HG03439 (cell line): Measurements from ENCODE around the gene IER3.

Source experiments
- ATAC-seq: cut with Tn5 transposase; IDR thresholded peaks from one replicate; pipeline ENCODE4 v1.9.1; 2021; ENCODE audit warnings: mild to moderate bottlenecking, moderate library complexity; ENCODE audit not compliant: unreplicated experiment

IER3 gene, protein sequence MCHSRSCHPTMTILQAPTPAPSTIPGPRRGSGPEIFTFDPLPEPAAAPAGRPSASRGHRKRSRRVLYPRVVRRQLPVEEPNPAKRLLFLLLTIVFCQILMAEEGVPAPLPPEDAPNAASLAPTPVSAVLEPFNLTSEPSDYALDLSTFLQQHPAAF

GRCh38 chr6:30744054-30744805 is at the start of gene IER3:
TSS of gene IER3 (minus strand) at chr6:30744547. CDS start at chr6:30744518, 29 bp downstream.
- ATAC-seq: peak; percentile 29

DNA sequence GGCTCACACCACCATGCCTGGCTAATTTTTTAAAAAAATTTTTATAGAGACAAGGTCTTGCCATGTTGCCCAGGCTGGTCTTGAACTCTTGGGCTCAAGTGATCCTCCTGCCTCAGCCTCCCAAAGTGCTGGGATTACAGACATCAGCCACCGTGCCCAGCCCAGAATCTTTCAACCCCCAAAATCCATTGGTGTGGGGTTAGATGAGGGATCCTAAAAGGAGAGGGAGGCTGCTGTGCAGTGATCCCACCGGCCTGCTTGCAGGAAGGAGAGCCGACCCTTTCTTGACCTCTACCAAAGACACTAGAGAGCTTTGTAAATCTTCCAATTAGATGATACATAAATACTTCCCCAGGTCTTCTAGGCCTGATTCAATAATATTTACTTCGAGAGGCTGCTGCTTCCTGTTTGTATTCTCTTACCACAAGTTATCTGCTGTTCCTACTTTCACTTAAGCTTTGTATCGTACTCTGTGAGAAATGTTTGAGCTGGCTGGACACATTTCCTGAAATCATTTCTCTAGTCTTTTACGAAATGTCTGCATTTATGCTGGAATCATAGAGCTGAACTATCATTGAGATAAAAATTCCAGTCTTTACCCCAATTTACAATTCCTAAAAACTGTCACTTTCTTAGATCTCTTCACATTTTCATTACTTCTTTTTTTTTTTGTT is 49.3 kb upstream of the IER3 start:
- no peak for ATAC-seq

- ATAC-seq: no peak
Observed at GRCh38 chr6:30792786-30793185, 48.4 kb upstream of the IER3 start.

DNA sequence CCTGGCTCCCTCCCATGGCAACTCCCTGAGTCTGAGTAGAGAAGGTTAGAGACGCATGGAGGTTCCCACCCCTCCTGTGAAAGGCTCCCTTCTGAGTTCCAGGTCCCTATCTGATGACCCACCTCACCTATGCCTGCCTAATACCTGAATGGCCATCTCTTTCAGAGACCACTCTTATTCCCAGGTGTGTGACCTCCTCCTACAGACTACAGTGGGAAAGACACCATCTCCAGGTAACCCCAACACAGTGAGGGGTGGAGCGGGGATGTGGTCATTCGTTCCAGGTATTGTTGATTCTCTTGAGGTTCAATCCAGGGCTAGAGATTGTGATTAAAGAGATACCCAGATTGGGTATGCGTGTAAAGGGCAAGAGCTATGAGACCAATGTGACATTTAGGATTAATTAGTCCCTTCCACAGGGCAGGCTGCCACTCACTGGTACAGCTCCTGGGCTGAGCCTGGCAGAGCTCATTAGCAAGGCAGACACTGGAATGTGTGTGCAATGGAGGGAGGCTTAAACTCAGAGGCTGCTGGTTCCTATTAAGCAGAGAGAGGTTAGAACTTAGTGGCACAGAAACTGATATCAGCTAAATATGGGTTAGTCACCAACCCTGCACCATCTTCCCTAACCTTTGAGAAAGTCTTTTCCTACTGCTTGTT is 46.5 kb upstream of the IER3 start:
- ATAC-seq: no peak

DNA sequence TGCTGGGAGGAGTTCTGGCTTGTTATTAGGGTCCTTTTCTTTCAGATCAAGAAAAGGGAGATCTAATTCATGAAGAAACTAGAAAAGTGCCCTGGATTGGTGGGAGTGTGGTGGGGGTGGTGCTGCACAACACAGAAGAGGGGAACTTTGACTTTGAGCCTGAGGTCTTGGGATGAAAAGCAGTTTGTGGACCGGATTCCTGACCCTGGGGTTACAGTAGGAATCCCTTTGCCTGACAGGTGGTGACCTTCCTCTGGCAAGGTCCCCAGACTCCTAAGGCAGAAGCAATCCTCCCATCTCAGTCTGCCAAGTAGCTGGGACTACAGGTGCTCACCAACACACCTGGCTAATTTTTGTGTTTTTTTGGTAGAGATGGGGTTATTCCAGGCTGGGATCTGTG is 45.3 kb upstream of the IER3 start:
- no peak for ATAC-seq

- no peak for ATAC-seq
Observed at GRCh38 chr6:30787954-30788353, 43.6 kb upstream of the IER3 start.

- no peak for ATAC-seq
Observed at GRCh38 chr6:30782425-30783014, 38.2 kb upstream of the IER3 start.

- ATAC-seq: no peak
Observed at GRCh38 chr6:30781743-30782424, 37.5 kb upstream of the IER3 start.

- no peak for ATAC-seq
Observed at GRCh38 chr6:30781395-30781742, 37.0 kb upstream of the IER3 start.

- ATAC-seq: no peak
Observed at GRCh38 chr6:30780642-30780920, 36.2 kb upstream of the IER3 start.

DNA sequence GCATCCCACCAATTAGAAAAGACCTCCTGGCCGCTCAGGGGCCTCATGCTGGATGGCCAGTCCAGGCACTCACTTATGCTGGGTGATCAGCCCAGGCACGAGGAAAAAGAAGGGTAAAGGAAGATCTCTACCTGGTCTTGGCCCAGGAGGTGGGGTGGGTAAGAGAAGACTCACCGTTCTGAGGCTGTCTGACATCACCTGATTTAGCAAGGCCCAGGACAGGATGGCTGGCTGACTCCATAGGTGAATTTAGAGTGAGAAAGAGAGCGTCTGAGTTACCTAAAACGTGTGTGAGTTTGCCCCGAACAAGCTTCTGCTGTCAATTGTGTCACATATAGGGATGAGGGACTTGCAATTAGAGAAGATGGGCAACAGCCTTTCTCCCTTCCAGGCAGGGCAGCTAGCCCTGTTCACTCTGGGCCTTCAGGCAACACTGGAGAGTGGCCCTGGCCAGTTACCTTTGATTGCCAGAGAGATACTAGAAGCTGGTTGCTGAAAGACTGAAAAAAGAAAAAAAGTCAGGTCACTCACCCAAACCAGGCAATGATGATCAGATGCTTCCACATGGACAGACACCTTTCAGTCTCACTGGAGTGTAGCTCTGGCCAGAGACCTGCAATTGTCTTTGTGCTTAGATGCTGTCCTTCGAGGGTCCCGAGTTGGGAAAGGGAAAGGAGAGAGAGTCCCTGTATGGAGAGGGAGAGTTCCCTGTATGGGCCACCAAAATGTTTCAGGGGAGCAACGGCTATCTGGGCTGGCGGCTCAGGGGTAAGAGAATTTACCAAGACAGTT is 35.7 kb upstream of the IER3 start:
- ATAC-seq: no peak

DNA sequence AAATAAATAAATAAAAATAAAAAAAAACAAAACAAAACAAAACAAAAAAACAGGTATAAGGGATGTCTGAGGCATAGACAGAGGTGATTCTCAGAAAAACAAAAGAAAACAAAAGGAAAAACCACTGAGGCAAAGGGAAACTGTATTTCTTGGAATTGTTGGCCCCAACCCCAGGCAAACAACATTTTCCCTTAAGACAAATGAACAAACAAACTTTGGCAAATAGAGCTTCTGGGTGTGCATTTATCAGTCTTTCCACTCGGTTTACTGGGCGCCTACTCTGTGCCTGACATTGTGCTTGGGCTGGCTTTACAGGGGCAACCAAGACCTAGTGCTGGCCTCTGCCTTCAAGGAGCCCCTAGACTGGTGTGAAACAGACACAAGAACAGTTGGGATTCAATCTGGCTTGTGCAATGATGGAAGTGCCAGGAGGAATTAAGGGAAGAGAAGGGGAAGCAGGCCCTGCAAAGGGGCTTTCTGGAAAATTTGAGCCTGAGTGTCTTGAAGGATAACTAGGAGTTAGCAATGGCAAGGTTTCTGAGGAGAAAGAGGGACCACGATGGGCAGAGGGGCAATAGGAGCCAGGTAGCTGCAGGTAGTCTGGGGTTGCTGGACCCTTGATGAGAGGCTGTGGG is 33.8 kb upstream of the IER3 start:
- no peak for ATAC-seq

GRCh38 chr6:30777155-30777485 is 32.8 kb upstream of the IER3 start:
- no peak for ATAC-seq

DNA sequence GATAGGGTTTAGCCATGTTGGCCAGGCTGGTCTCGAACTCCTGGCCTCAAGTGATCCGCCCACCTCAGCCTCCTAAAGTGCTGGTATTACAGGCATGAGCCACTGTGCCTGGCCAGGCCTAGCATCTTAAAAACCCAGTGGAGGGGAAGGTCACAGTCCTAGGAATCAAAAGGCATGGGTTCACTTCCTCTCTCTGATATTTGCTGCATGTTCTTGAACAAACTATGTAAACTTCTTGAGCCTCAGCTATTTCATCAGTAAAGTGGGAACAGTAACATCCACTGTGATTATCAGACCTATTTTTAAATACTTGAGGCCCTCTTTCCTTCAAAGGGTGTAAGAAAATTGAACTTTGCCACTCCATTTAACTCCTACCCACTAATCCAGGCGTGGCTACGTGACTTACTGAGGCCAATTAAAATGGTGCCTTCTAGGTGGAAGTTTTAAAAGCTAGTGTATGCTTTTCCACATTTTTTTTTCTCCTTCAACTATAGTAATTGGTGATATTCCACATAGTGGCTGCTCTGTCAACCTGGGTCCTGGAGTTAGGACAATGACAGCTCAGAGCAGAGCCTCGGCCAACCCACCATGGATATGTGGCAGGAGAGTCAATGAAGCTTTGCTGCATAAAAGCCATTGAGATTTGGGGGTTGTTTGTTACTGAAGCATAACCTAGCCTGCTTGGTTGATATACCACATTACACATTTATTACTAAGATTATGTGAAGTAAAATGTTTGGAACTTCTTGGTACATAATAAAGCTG is 32.2 kb upstream of the IER3 start:
- no peak for ATAC-seq

GRCh38 chr6:30775104-30775503 is 30.8 kb upstream of the IER3 start:
- no peak for ATAC-seq

DNA sequence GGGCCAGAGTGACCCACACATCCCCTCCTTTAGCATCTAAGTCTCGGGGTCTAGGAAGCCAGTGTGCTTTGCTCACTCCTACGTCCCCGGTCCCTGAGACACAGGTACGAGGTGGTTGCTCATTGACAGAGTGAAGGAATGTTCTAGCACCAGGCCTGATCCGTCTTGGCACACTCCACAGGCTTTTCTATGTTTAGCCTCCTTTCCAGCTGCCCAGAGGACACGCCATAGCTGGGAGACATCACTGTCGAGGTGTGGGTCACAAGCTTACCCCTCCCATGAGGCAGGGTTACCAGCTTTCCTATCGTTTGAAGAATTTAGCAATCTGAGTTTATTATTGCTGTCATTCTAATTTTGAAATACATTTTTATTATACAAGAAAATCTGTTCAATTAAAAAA is 30.4 kb upstream of the IER3 start:
- no peak for ATAC-seq

DNA sequence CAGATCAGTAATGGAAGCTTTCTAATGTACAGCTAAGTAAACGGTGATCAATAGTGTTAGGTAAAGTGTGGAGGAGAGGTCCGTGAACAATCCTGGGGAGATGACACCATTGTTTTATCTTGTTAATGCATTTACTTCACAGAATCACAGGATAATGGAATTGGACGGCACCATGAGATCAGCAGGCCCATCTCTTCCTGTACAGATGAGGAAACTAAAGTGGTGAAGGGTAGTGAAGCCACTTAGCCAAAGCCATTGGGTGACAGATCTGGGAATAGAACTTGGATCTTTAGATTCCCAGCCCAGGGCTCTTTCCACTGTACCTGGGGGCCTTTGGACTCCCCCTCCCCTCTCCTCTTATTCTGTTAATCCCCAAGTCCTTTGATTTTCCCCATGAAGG is 26.2 kb upstream of the IER3 start:
- ATAC-seq: no peak

GRCh38 chr6:30769853-30770524 is 25.6 kb upstream of the IER3 start:
- no peak for ATAC-seq
